ENCODE results near the gene MAML3.

The MAML3 gene

GRCh38 chr4:139789096-139789654 lies 364.8 kb downstream of the MAML3 start:
- TF ChIP-seq CTCF (IDR thresholded peaks at IDR 0.05; ENCODE audit: low read depth, low read length, missing control alignments) = no peak
- no peak for DNase-seq (ENCODE audit: low read depth)
- no peak overlapping the region for H3K4me3 ChIP-seq (ENCODE audit: low read depth, low read length)

- DNase-seq (ENCODE audit: low read depth) = no peak
- no peak for TF ChIP-seq CTCF (IDR thresholded peaks at IDR 0.05; ENCODE audit: low read depth, low read length, missing control alignments)
- H3K4me3 ChIP-seq (ENCODE audit: low read depth, low read length) = no peak overlapping the region
Measured at GRCh38 chr4:139786494-139787354, 367.3 kb downstream of the MAML3 start.

- DNase-seq (ENCODE audit: low read depth) = no peak
- no peak overlapping the region for H3K4me3 ChIP-seq (ENCODE audit: low read depth, low read length)
- no peak for TF ChIP-seq CTCF (IDR thresholded peaks at IDR 0.05; ENCODE audit: low read depth, low read length, missing control alignments)
Measured at GRCh38 chr4:139785356-139785755, 368.6 kb downstream of the MAML3 start.

GRCh38 chr4:139783741-139784484 lies 370.1 kb downstream of the MAML3 start:
- H3K4me3 ChIP-seq (ENCODE audit: low read depth, low read length) = no peak overlapping the region
- TF ChIP-seq CTCF (IDR thresholded peaks at IDR 0.05; ENCODE audit: low read depth, low read length, missing control alignments) = no peak
- DNase-seq (ENCODE audit: low read depth) = no peak

GRCh38 chr4:139782926-139783522 lies 371.0 kb downstream of the MAML3 start:
- H3K4me3 ChIP-seq (ENCODE audit: low read depth, low read length) = no peak overlapping the region
- no peak for DNase-seq (ENCODE audit: low read depth)
- TF ChIP-seq CTCF (IDR thresholded peaks at IDR 0.05; ENCODE audit: low read depth, low read length, missing control alignments) = no peak

GRCh38 chr4:139781066-139781465 lies 372.9 kb downstream of the MAML3 start:
- TF ChIP-seq CTCF (IDR thresholded peaks at IDR 0.05; ENCODE audit: low read depth, low read length, missing control alignments) = no peak
- DNase-seq (ENCODE audit: low read depth) = no peak
- H3K4me3 ChIP-seq (ENCODE audit: low read depth, low read length) = no peak overlapping the region
